Epithelial cell of proximal tubule (primary cell): ENCODE measurements around the gene LGALS14. TPM values are rescaled to one million over a fixed set of nuclear protein-coding genes. Genes with fewer than 3 reads are reported as not detected.

Experiments used
- DNase-seq: peaks from one replicate; pipeline ENCODE4 v3.0.0-alpha.2; 2011; ENCODE audit warnings: low read depth
- H3K4me3 ChIP-seq: 2 replicates; pipeline ENCODE4 v1.5.1; 2011; ENCODE audit warnings: low read depth, mild to moderate bottlenecking, low read length
- CTCF ChIP-seq: conservative IDR thresholded peaks from 2 replicates; pipeline ENCODE4 v1.5.1; 2012; ENCODE audit warnings: low read depth, mild to moderate bottlenecking, low read length
- total RNA-seq: library from RNA; depleted of rRNA; stranded (reverse); fragments of >200 nt; gene quantifications from 2 replicates; pipeline ENCODE4 v1.2.3, GENCODE V29; 2015

Gene LGALS14
- total RNA-seq, 1 donor from 2014 or later, result not detected

DNA sequence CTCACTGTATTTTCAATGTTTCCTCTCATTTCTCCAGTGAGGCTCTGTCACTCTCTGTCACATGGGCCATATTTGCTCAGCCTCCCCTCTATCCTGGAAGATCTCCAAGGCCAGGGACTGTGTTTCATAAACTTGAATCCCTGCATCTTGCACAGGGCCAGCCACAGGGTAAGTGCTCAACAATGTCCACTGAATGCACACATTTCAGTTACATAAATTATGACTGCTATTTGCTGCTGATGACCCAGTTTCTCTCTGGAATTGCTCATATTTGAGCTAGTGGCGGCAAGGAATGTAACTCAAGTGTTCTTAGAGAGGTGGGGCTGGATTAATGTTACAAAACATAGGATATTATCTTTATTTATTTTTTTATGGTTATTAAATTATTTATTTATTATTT, 27.4 kb downstream of the LGALS14 start:
- no peak for DNase-seq
- H3K4me3 ChIP-seq, result no peak overlapping the region
- TF ChIP-seq CTCF, result no peak

DNA sequence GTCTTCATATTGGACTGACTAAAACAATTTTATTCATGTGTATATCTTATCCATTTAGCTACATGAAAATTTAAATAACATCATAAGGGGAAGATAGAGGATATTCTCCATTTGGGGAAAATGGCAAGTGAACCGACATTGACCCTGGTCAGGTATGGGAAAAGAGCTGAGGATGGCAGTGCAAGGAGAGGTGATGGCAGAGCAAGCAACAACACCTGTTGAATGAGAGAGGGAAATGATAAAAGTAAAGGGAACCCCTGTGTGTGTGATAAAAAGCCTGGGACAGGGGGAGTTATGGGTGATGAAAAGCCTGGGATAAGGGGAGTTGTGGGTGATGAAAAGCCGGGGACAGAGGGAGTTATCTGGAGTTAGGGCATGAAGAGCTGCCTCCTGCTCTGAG, 29.6 kb downstream of the LGALS14 start:
- TF ChIP-seq CTCF, result no peak
- DNase-seq, result no peak
- H3K4me3 ChIP-seq, result no peak overlapping the region

- no peak for DNase-seq
- no peak for TF ChIP-seq CTCF
- no peak overlapping the region for H3K4me3 ChIP-seq
These were observed 31.4 kb downstream of the LGALS14 start for GRCh38 chr19:39735688-39736087.

GRCh38 chr19:39736088-39736487, 31.8 kb downstream of the LGALS14 start:
- H3K4me3 ChIP-seq, result no peak overlapping the region
- no peak for TF ChIP-seq CTCF
- no peak for DNase-seq

DNA sequence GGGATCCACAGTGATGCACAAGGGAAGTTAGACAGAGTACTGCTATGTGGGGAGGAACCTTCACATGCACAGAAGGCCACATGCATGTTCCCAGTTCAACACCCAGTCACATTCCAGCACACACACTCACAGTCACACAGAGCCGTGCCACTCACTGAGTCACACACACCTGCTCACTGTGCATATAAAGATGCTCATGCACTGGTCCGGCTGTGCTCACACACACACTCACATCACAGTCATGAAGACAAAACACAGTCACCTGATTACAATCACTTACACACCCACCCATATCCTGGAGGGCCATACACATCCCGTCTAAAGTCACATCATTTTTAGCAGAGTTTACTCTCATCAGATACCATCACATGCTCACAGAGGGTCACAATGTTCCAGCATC, 33.1 kb downstream of the LGALS14 start:
- H3K4me3 ChIP-seq, result no peak overlapping the region
- no peak for TF ChIP-seq CTCF
- DNase-seq, result no peak

GRCh38 chr19:39737891-39738290, 33.6 kb downstream of the LGALS14 start, which contains the start of gene CLC:
CLC (minus strand) TSS chr19:39738029; CDS start chr19:39737952, 77 bp downstream.
- no peak for TF ChIP-seq CTCF
- no peak within 1 kb of the TSS for H3K4me3 ChIP-seq
- no peak for DNase-seq

- H3K4me3 ChIP-seq, result no peak overlapping the region
- no peak for TF ChIP-seq CTCF
- no peak for DNase-seq
These were observed 34.5 kb downstream of the LGALS14 start for GRCh38 chr19:39738814-39739213.
